PC-9 (cell line): ENCODE data around the gene YAP1.

ENCODE experiments used
- EZH2 ChIP-seq: fragments of 200-600 bp; sonication (generic); IDR thresholded peaks from 2 replicates; pipeline ENCODE4 v1.8.0; 2017; ENCODE audit warnings: antibody characterized with exemption, low read depth
- TF ChIP-seq, protein P1 (sequence below): fragments of 200-600 bp; sonication (generic); conservative IDR thresholded peaks from 2 replicates; pipeline ENCODE4 v1.6.1; 2017; ENCODE audit warnings: mixed run types, antibody characterized with exemption, mild to moderate bottlenecking, moderate library complexity

DNA sequence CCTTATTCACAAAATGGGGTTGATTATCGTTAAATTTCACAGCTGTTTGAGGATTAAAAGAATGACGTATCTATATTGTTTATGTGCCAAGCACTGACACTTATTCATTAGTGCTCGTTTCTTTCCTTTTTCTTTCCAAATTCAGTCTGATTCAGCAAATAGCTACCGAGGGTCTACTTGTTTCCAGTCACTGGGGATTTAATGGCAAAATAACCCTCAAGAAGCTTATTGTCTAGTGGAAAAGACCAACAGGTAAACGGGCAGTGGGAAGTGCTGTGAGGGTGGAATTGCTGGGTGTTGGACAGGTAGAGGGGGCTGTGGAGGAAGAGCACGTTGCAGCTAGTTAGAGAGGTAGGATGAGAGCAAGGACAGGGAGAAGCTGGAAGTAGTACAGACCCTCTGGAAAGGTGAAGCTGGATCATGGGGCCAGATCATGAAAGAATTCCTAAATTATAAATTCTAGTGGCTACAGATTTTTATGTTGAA lies 158.8 kb downstream of the YAP1 start:
- TF ChIP-seq, protein P1, sequence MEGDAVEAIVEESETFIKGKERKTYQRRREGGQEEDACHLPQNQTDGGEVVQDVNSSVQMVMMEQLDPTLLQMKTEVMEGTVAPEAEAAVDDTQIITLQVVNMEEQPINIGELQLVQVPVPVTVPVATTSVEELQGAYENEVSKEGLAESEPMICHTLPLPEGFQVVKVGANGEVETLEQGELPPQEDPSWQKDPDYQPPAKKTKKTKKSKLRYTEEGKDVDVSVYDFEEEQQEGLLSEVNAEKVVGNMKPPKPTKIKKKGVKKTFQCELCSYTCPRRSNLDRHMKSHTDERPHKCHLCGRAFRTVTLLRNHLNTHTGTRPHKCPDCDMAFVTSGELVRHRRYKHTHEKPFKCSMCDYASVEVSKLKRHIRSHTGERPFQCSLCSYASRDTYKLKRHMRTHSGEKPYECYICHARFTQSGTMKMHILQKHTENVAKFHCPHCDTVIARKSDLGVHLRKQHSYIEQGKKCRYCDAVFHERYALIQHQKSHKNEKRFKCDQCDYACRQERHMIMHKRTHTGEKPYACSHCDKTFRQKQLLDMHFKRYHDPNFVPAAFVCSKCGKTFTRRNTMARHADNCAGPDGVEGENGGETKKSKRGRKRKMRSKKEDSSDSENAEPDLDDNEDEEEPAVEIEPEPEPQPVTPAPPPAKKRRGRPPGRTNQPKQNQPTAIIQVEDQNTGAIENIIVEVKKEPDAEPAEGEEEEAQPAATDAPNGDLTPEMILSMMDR = peak; percentile 48; the same call in 1 of the 2 replicates
- TF ChIP-seq EZH2 = no peak
